DMS53 treated with DMSO at 0.1 percent for 48 hours (cell line): Measurements from ENCODE around the gene C1orf116.

Source experiments
- DNase-seq: peaks from one replicate; lab custom pipeline; 2025; ENCODE audit not compliant: unreplicated experiment; lab: John Stamatoyannopoulos, UW

Gene C1orf116

DNA sequence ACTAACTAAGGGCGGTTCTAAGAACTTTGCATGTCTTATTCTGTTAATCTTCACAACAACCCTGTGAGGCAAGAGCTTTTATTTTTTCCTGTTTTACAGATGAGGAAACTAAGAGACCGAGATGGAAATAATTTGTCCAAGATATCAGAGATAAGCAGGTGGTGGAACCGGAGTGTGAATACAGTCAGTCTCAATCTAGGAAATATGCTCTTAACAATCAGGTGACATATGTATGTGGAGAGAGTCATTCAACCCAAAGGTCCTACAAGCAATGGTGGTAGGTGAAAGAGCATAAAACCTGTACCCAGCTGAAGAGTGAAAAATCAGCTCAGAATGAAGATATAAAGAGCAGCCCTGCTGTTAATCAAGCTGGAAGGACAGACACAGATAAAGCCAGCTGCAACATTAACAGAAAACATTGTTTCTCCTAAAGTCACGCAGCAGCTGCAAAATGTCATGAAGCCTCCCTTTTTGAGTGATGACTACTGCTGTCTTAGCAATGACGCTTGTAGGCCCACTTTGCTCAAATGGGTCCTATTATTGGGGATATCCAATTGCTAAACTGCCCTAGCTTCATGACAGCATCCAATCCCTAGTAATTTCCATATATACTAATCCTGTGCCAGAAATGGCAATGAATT, 31.8 kb downstream of the C1orf116 start:
- no peak for DNase-seq

DNA sequence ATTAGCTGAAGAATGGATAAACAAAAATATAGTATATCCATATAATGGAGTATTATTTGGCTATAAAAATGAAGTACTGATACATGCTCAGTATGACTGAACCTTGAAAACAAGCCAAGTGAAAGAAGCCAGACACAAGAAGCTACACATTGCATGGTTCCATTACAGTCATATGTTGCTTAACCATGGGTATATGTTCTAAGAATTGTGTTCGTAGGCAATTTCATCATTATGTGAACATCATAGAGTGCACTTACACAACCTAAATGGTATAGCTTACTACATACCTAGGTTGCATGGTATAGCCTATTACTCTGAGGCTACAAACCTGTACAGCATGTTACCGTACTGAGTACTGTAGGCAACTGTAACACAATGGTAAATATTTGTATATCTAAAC, 33.7 kb downstream of the C1orf116 start:
- DNase-seq: no peak

DNA sequence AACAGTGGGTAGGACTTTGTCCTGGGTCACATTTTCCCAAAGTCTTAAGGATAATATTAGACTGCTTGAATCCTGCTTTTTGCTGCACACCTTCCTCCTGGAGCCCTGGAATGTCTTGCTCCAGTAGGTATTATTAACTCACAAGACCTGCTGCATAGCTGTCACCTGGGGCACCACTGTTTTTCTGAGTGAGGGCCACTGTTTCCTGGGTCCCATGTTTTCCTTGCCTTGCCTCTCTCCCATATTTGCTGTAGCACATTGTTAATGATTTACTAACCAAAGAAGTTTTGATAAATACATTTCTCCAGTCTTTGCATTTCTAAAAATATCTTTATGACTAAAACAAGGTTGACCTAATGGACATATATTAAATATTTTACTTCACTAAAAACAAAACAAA, 39.8 kb downstream of the C1orf116 start:
- DNase-seq: peak; percentile 48

DNA sequence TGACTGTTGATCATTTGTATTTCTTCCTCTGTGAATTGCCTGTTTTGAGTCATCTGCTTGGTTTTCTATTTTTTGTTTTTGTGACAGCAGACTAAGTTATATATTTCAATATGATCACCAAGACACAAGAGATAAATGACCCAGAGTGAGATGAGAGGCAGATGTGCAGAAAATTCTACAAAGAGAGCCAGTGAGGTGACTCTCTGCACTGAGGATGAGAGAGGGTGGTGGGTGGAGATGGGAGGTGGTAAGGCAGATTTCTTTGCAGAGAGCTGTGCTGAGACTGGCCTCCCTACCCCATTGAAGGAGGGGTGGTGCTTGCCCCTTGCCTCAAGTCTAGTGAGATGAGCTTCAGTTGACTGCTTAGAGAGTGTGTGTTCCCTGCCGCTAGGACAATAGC, 44.7 kb downstream of the C1orf116 start:
- DNase-seq: no peak

DNA sequence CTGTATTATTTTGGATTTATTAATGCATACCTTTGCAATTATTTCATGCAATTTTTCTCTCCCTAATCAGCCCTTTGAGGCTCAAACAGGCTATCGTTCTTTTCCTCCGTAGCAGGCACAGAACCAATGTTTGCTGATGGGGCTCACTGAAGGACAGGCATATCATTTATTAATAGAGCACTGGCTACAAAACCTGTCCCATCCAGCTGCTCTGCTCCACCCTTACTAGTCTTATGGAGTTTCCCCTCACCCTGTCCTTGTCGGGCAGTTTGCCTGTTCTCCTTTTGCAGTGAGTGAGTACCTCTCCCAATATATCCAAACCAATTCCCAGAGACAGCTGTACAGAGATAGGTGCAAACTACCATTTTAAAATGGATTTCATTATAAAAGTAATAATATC, 45.7 kb downstream of the C1orf116 start:
- no peak for DNase-seq

DNA sequence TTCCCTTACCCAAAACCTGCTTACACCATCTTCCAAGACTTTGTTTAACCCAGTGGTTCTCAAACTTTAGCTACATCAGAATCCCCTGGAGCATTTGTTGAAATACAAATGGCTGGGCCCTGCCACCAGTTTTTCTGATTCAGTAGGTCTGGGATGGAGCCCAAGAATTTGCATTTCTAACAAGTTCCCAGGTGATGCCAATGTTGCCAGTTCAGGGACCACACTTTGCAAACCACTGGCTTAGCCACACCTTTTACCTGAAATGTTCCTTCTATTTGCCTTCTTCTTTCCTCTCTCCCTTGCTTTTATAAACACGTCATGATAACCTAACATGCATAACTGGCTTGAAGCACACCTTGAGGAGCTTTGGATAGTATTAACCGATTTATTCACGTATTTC, 46.2 kb downstream of the C1orf116 start:
- DNase-seq: no peak

DNA sequence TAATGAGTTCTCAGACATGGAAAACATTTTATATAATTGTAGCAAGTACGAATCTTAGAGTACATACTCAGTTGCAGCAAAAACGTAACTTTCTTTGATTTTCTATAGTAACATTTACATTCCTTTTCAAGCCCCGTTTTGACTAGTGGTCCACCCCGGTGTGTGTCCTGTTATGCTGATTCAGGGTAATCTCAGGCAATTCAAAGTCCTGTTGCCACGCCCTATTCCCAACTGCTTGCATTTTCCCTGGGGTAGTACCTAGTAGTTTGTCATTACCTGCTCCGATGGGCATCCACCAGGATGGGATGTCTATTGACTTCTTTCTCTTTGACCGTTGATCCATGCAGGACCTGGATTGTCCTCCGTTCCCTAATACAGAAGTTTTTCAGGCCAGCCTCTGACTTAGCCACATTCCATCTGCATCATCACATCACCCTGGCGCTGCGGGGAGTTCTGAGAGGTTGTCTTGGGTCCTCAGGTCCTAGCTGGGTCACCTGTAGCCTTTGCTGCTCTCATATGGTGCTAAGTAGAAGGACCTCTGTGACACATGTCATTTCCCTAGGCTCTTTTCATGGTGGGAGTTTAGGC, 47.3 kb downstream of the C1orf116 start:
- no peak for DNase-seq

DNA sequence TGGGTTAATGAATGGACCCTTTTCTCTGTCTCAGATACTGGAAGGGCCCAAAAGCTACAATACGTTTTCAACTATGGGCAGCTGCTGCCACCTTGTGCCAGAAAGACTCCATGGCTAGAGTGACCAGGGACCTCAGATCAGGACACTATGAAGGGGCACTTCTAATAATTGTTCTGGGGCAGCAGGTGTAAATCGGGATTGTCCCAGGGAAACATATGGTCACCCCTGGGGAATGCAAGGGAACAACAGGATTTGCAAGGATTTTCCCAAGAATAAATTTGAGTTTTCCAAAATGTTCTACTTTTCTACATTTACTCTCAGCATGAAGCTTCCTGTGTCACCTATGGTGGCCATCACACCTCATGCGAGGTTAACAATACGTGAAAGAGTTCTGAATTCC, 50.3 kb downstream of the C1orf116 start:
- peak; percentile 74 for DNase-seq

DNA sequence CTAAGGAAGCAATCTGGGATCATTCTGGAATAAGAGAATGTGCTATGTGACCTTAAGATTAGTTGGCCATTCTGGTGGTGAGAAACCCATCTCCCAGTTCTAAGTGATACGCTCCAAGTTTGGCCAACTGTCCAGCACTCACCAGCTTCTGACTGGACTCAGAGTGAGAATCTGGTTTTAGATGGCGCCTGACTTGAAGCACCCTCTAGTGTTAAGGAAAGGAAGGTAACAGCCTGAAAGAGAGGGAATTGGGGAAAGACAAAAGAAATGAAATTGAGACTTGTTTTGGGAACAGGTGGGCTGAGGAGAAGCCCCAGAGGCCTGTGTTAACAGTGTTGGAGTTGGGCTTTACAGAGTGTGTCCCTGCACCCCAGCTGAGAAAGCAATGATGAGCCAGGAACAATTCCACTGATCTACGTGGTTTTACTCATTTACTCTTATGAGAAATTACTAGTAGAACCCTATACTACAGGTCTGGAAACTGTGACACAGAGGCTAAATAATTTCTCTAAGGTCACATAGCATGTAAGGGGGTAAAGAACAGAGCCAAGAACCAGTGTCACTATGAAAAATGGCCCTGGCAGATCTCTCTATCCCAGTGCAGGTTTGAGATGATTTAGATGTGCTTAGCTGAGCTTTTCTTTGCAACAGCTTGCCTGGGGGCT, 53.0 kb downstream of the C1orf116 start:
- peak; percentile 32 for DNase-seq

DNA sequence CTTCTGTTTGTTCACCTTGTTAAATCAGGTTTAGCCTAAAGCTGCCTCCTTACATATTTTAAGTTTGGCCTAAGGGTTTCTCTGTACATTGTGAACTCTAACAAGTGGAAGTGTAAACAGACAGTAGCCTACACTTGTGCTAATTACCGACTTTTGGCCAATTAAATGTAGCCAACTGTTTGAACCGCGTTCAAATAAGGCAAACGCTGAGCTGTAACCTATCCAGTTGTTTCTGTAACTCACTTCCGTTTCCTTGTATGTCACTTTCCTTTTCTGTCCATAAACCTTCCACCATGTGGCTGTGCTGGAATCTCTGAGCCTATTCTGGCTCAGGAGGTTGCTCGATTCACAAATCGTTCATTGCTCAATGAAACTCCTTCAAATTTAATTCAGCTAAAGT, 54.3 kb downstream of the C1orf116 start:
- no peak for DNase-seq

DNA sequence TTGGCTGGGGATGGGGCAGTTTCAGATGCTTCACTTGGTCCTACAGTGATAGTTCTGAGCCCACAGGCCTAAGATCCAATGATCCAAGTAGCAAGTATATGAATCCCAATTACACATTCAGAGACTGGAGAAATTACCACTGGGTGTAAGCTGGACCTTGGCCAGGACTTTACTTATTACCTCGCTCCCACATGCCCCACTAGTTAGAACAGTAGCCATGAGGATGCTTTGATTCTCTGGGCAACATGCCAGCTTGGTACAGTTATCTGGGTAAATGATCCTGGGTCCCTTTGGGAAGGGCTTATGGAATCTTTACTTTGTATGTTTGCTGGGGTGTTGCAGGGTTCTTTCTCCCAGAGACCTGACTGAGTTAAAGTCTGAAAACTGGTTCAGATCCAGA, 57.2 kb downstream of the C1orf116 start:
- DNase-seq: no peak

DNA sequence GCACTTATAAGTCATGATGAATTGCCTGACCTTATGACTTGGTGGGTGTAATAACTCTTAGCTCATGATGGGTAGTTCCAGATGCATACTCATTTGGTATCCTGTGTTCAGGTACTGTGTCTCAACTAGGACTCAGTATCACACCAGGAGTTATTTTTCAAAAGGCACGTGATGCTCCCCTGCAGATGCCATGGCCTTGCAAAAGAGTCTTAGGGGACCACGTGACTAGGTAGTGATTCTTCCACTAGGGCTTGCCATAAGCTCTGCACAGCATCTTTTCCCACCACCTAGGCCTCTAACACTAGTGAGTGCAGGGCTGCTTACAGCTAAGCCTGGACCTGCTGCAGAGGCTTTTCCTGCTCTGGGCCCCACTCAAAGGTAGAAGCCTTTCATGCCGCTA, 58.4 kb downstream of the C1orf116 start:
- no peak for DNase-seq

DNA sequence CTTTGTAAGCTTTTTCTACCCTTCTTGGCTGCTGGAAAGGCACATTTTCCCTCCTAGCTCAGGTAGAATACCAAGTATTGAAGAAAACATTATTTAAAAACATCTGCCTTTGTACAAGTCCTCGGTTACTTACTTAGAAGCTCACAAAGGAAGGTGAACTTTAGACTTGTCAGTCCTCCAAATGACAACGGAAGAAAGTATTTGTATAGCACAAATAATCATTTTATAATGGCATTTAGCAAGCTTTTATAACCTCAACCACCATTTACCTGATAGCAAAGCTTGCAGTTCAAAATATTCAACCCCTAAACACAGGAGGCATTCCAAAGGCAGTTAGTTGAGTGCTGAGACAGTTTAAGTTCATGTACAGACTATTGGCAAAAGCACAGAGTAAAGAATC, 59.8 kb downstream of the C1orf116 start:
- DNase-seq: no peak

DNA sequence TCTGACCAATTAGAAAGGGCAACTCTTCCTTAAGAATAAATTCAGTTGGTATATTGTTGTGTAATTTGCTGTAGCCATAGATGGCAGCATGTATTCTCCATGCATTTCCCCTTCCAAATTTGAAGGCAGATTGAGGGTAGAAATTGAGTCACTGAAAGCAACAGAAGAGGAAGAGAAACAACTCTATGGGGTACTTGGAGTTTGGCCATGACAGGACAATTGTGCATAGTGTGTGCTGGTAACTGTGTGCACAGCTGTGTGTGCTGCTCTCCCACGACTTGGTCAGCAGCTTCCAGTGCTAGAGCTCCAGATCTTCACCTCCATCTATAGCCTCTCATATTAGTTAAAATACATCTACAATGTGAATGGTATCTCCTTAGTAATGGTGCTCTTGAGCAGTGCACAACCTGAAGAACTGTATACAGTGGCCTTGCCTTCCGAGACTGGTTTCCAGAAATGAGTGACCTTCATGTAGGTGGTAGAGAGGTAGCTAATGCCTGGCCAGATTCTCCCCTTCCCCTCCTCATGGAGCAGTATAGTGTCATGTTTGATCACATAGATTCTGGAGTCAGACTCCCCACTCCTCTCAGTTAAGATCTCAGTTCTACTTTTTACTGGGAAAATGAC, 61.4 kb downstream of the C1orf116 start:
- DNase-seq: no peak

DNA sequence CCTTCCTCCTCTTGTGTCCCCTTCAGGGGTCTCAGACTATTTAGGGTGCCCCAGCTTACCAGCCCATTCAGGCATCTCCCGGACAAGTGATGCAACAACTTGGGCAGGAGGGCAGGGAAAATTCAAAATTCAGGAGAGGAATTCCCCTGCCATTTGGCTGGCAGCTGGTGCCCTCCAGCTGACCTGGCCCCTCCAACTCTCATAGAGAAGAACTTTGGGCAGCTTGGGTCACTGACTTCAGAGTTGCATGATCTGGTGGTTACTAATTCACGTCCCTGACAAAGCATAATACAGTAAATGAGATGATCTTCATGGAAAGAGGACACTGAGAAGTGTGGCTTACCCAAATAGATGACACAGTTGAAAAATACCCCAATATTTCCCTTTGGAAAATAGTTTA, 62.1 kb downstream of the C1orf116 start, which contains the start of gene FCAMR:
Gene FCAMR, minus strand, starts transcription at position 15 of the 400 bp plus-strand sequence. CDS start 335 bp downstream, outside the sequence.
- DNase-seq: no peak

DNA sequence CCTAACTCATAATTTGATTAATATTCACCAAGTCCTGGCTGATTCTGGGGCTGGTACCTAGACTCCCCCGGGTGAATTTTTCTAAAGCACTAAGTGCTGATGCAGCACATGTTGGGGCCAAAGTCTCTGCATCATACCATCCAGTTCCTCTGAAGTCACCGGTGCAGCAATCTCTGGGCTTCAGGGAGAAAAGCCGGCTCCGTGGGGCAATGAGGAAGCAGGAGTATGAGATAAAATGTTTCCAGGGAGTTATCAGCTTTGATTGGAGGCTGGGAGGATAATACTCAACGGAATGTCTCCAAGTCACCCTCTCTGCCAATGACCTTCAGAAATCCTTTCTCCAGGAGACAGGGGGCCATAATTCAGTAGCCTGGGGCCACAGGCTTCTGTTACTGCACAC, 63.5 kb downstream of the C1orf116 start:
- no peak for DNase-seq
